Psoas muscle (tissue), 8 donors: ENCODE data around the gene CACNB4. TPM values are rescaled to one million over a fixed set of nuclear protein-coding genes. Genes with fewer than 3 reads are reported as not detected.
A peak's percentile ranks its signal among the peaks of the same experiment; 100 is the strongest.

Experiments used
- ATAC-seq, 4 donors: fragments of 200-7000 bp; cut with Tn5 transposase; one replicate each; pipeline ENCODE4 v1.9.1; 2020; ENCODE audit warnings: moderate library complexity in 3 of 4, mild to moderate bottlenecking in 2 of 4
- DNase-seq, 2 donors: peaks; one replicate each; pipeline ENCODE4 v3.0.0-alpha.2; 2020
- H3K27ac ChIP-seq: fragments of 200-600 bp; one replicate; pipeline ENCODE4 v1.8.0; 2022
- H3K27me3 ChIP-seq, 3 donors: fragments of 200-600 bp in 1 of 3; one replicate each; pipeline versions ENCODE4 v1.6.1 to v1.8.0; 2013 to 2022; ENCODE audit warnings: low read length in 2 of 3, mild to moderate bottlenecking in 2 of 3, moderate library complexity in 1 of 3; ENCODE audit not compliant: insufficient read depth in 3 of 3
- H3K36me3 ChIP-seq, 2 donors: fragments of 200-600 bp in 1 of 2; one replicate each; pipeline versions ENCODE4 v1.6.1 to v1.8.0; 2013 to 2022; ENCODE audit warnings: low read depth in 1 of 2, mild to moderate bottlenecking in 1 of 2, moderate library complexity in 1 of 2; ENCODE audit not compliant: insufficient read depth in 1 of 2
- H3K4me1 ChIP-seq: fragments of 200-600 bp; one replicate; pipeline ENCODE4 v1.8.0; 2022
- H3K4me3 ChIP-seq: fragments of 200-600 bp; one replicate; pipeline ENCODE4 v1.8.0; 2022; ENCODE audit warnings: mild to moderate bottlenecking
- H3K9me3 ChIP-seq: fragments of 200-600 bp; one replicate; pipeline ENCODE4 v1.8.0; 2022
- WGBS, 3 donors: extraction: QIAGEN DNeasy Blood & Tissue Kit; methylation state at CpG; one replicate each; pipeline versions ENCODE4 v1.1.6 to v1.1.7; 2013; 5-methylcytosine and 5-hydroxymethylcytosine counted together
- intact Hi-C, 2 donors: fragments of 100-400 bp; cut with DNase I; formaldehyde crosslinking; loops; one replicate each; pipeline versions ENCODE4 v1.11.0 to v1.14.2; 2022
- polyA plus RNA-seq, 3 donors: library from polyadenylated mRNA; stranded (reverse); fragments of 200-250 nt; gene quantifications; one replicate each; pipeline ENCODE4 v1.2.3, GENCODE V29; 2013
- total RNA-seq, 4 donors: library from RNA; stranded (reverse); fragmentation: NEBNext Ultra II Directional in 2 of 4; extraction: Animal tissue kit (Norgen Biotek cat#: 25700) in 2 of 4; gene quantifications; one replicate each; pipeline versions ENCODE4 v1.2.1 to v1.2.4, GENCODE V29; 2021 to 2023
- TF ChIP-seq, protein P1 (sequence below): fragments of 200-600 bp; IDR thresholded peaks from one replicate; pipeline ENCODE4 v1.8.0; 2022; ENCODE audit warnings: antibody characterized with exemption
- donor health status: healthy with polysubstance abuse.
- donor health status: DM: no; HTN: no; CAD: no; lungs with moderate emphysema.
- donor health status: Bipolar disorder and iron deficiency.
- donor health status: healthy.
- donor health status: DM: yes; HTN: yes; CAD: no.
- donor health status: DM: no; HTN: no; CAD: no.
- donor health status: DM: no; HTN: no; CAD: no.
- donor health status: DM: yes; HTN: yes; CAD: no.

The CACNB4 gene
- total and polyA plus RNA-seq, 7 donors, result 0.10 to 1.1 (median 0.21) TPM

GRCh38 chr2:151973901-151974199 lies 125.0 kb downstream of the CACNB4 start:
- H3K4me3 ChIP-seq, result no peak overlapping the region
- ATAC-seq, result no peak
- intact Hi-C loops, result no loop called here

GRCh38 chr2:151973013-151973900 lies 125.6 kb downstream of the CACNB4 start:
- 86 to 91% (median 87%) methylated on average over 8 of the region's 8 CpGs for WGBS, 3 donors
- no peaks in the 10 kb centered on the region for H3K36me3 ChIP-seq
- ATAC-seq, result no peak
- no peak for DNase-seq
- peaks cover 6% of the 10 kb centered on the region for H3K4me1 ChIP-seq
- H3K4me3 ChIP-seq, result no peak overlapping the region
- TF ChIP-seq, protein P1, sequence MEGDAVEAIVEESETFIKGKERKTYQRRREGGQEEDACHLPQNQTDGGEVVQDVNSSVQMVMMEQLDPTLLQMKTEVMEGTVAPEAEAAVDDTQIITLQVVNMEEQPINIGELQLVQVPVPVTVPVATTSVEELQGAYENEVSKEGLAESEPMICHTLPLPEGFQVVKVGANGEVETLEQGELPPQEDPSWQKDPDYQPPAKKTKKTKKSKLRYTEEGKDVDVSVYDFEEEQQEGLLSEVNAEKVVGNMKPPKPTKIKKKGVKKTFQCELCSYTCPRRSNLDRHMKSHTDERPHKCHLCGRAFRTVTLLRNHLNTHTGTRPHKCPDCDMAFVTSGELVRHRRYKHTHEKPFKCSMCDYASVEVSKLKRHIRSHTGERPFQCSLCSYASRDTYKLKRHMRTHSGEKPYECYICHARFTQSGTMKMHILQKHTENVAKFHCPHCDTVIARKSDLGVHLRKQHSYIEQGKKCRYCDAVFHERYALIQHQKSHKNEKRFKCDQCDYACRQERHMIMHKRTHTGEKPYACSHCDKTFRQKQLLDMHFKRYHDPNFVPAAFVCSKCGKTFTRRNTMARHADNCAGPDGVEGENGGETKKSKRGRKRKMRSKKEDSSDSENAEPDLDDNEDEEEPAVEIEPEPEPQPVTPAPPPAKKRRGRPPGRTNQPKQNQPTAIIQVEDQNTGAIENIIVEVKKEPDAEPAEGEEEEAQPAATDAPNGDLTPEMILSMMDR, result no peak
- no peaks in the 10 kb centered on the region for H3K27me3 ChIP-seq
- no peaks in the 10 kb centered on the region for H3K9me3 ChIP-seq
- no peak overlapping the region for H3K27ac ChIP-seq
- intact Hi-C loops, result no loop called here

More at GRCh38 chr2:151973901-151974199, 125.0 kb downstream of the CACNB4 start:
- Histone ChIP-seq H3K4me1 (peaks cover 1% of the 10 kb centered on the region), H3K36me3 (no peaks in the 10 kb centered on the region), H3K27ac (no peak overlapping the region), H3K27me3 (no peaks in the 10 kb centered on the region), H3K9me3 (no peaks in the 10 kb centered on the region)
- 33 to 43% (median 41%) methylated on average over 8 of the region's 8 CpGs for WGBS, 3 donors
- peak in 1 of 2 donors; percentile 28 for DNase-seq
- TF ChIP-seq, protein P1, result no peak

- ATAC-seq (no peak), DNase-seq (no peak)
- TF ChIP-seq, protein P1, result no peak
- Histone ChIP-seq H3K4me1 (peaks cover 8% of the 10 kb centered on the region), H3K9me3 (no peaks in the 10 kb centered on the region), H3K27me3 (no peaks in the 10 kb centered on the region), H3K36me3 (no peaks in the 10 kb centered on the region), H3K4me3 (no peak overlapping the region), H3K27ac (no peak overlapping the region)
- WGBS, 3 donors, result 92 to 96% (median 94%) methylated on average over 8 of the region's 8 CpGs
- intact Hi-C loops, result no loop called here
Measured at GRCh38 chr2:151972241-151973012, 126.4 kb downstream of the CACNB4 start.

- Histone ChIP-seq H3K27ac (no peak overlapping the region), H3K36me3 (no peaks in the 10 kb centered on the region), H3K27me3 (no peaks in the 10 kb centered on the region), H3K4me3 (no peak overlapping the region), H3K9me3 (no peaks in the 10 kb centered on the region), H3K4me1 (peaks cover 8% of the 10 kb centered on the region)
- TF ChIP-seq, protein P1, result no peak
- WGBS, 3 donors, result 92 to 94% (median 93%) methylated on average over 13 of the region's 13 CpGs
- ATAC-seq, result no peak
- DNase-seq, result no peak
- intact Hi-C loops, result no loop called here
Measured at GRCh38 chr2:151971301-151972051, 127.4 kb downstream of the CACNB4 start.
